K562 (cell line): Measurements from ENCODE around the gene PIP4K2A. TPM values are rescaled to one million over a fixed set of nuclear protein-coding genes. Genes with fewer than 3 reads are reported as not detected.
A peak's percentile ranks its signal among the peaks of the same experiment; 100 is the strongest.

Experiments used
- ATAC-seq: fragments of 200-7000 bp; cut with Tn5 transposase; 3 replicates; pipeline ENCODE4 v1.9.1; 2020; ENCODE audit warnings: moderate library complexity
- BruUV-seq: library from RNA; stranded (reverse); fragments of 400-500 nt; replicated peaks from 2 replicates; lab custom pipeline; 2021; lab: Mats Ljungman, UMichigan
- CTCF ChIA-PET: fragments of 300-600 bp; formaldehyde crosslinking; extraction: SDS; loops from one replicate; lab custom pipeline; 2021; ENCODE audit warnings: low intra/inter-chr PET ratio; lab: Yijun Ruan, JAX
- POLR2A ChIA-PET: fragments of 300-600, 350-650 bp; sonication (Branson Sonifier 250); formaldehyde crosslinking; extraction: SDS; loops from one replicate; lab custom pipeline; 2021; ENCODE audit warnings: antibody characterized with exemption, inconsistent platforms; lab: Yijun Ruan, JAX
- DNase-seq, 4 experiments: peaks; one replicate each; pipeline versions ENCODE4 v3.0.0 to v3.0.0-alpha.2; 2011 to 2018; ENCODE audit warnings: low spot score in 3 of 4, mixed read lengths in 3 of 4; ENCODE audit errors: extremely low read depth in 1 of 4
- FAIRE-seq: peaks from 2 replicates; lab custom pipeline; 2011; peaks lifted over from hg19 to GRCh38; lab: Jason Lieb, UNC
- H2AFZ ChIP-seq: 2 replicates; pipeline ENCODE4 v1.6.0; 2011; ENCODE audit warnings: low read depth, low read length, control low read depth, inconsistent platforms
- H3K27ac ChIP-seq: fragments of 200-600 bp; 3 replicates; pipeline ENCODE4 v1.8.0; 2011; ENCODE audit warnings: low read depth, mild to moderate bottlenecking, control low read depth, inconsistent platforms, low read length, moderate library complexity, mixed read lengths; ENCODE audit errors: extremely low read depth
- H3K27me3 ChIP-seq, 2 experiments: fragments of 300-600 bp in 1 of 2; 2 replicates in 1 of 2; 3 replicates in 1 of 2; pipeline versions ENCODE4 v1.6.0 to v1.8.0; 2011; ENCODE audit warnings: inconsistent platforms in 2 of 2, low read length in 2 of 2, mild to moderate bottlenecking in 1 of 2, mixed read lengths in 1 of 2, moderate library complexity in 1 of 2; ENCODE audit not compliant: control insufficient read depth in 2 of 2, insufficient read depth in 2 of 2
- H3K36me3 ChIP-seq: fragments of 300-600 bp; 3 replicates; pipeline ENCODE4 v1.8.0; 2011; ENCODE audit warnings: mild to moderate bottlenecking, low read length, inconsistent platforms; ENCODE audit not compliant: control insufficient read depth, insufficient read depth
- H3K4me1 ChIP-seq, 2 experiments: fragments of 200-600 bp in 1 of 2; replicated peaks in 1 of 2; 2 replicates in 1 of 2; 3 replicates in 1 of 2; pipeline versions ENCODE4 v1.5.1 to v1.8.0; 2011; ENCODE audit warnings: inconsistent platforms in 2 of 2, low read length in 2 of 2, mild to moderate bottlenecking in 1 of 2, mixed read lengths in 1 of 2, moderate library complexity in 1 of 2; ENCODE audit not compliant: control insufficient read depth in 2 of 2, insufficient read depth in 2 of 2
- H3K4me2 ChIP-seq: 2 replicates; pipeline ENCODE4 v1.6.1; 2011; ENCODE audit warnings: low read length, control low read depth, inconsistent platforms, mixed read lengths; ENCODE audit not compliant: insufficient read depth
- H3K4me3 ChIP-seq: fragments of 200-600 bp; sonication (generic), shearing (Covaris generic); 2 replicates; pipeline ENCODE4 v1.5.1; 2016; ENCODE audit warnings: control low read depth, inconsistent platforms
- H3K79me2 ChIP-seq: fragments of 200-600 bp; 3 replicates; pipeline ENCODE4 v1.8.0; 2011; ENCODE audit warnings: low read length, inconsistent platforms; ENCODE audit not compliant: control insufficient read depth, insufficient read depth
- H3K9ac ChIP-seq, 2 experiments: 2 replicates each; pipeline versions ENCODE4 v1.6.0 to v1.6.1; 2011; ENCODE audit warnings: low read depth in 2 of 2, low read length in 2 of 2, control low read depth in 1 of 2, inconsistent platforms in 1 of 2, mild to moderate bottlenecking in 1 of 2, mixed read lengths in 1 of 2; ENCODE audit not compliant: insufficient read depth in 1 of 2
- H3K9me1 ChIP-seq: one replicate; pipeline ENCODE4 v1.6.0; 2011; ENCODE audit warnings: inconsistent platforms, mild to moderate bottlenecking, low read length, moderate library complexity; ENCODE audit not compliant: control insufficient read depth, insufficient read depth
- H3K9me3 ChIP-seq: replicated peaks from 2 replicates; pipeline ENCODE4 v1.5.1; 2011; ENCODE audit warnings: low read depth, low read length, inconsistent platforms; ENCODE audit not compliant: control insufficient read depth, insufficient read depth
- H4K20me1 ChIP-seq: replicated peaks from 2 replicates; pipeline ENCODE4 v1.6.1; 2011; ENCODE audit warnings: low read length, inconsistent platforms, mixed read lengths; ENCODE audit not compliant: control insufficient read depth, insufficient read depth
- ETV1 ChIP-seq: fragments of 450-650 bp; conservative IDR thresholded peaks from 2 replicates; pipeline ENCODE4 v1.6.1; 2016; ENCODE audit warnings: missing genetic modification characterization, control low read depth, low read depth, missing compliant biosample characterization
- JUNB ChIP-seq: fragments of 450-650 bp; formaldehyde crosslinking; conservative IDR thresholded peaks from 2 replicates; pipeline ENCODE4 v1.4.0; 2020; ENCODE audit warnings: mild to moderate bottlenecking
- MAFG ChIP-seq: fragments of 450-650 bp; conservative IDR thresholded peaks from 2 replicates; pipeline ENCODE4 v1.6.1; 2016; ENCODE audit warnings: missing genetic modification characterization, missing compliant biosample characterization
- MEF2D ChIP-seq: conservative IDR thresholded peaks from 2 replicates; pipeline ENCODE4 v1.6.1; 2016; ENCODE audit warnings: low read depth, missing genetic modification characterization, missing compliant biosample characterization
- NFE2 ChIP-seq: IDR thresholded peaks from 2 replicates; pipeline ENCODE4 v1.6.1; 2014; ENCODE audit warnings: antibody characterized with exemption, low read depth
- SMARCC2 ChIP-seq: fragments of 450-650 bp; IDR thresholded peaks from 2 replicates; pipeline ENCODE4 v1.6.1; 2017; ENCODE audit warnings: antibody characterized with exemption, moderate library complexity, mild to moderate bottlenecking, low read depth
- ZNF12 ChIP-seq: sonication (generic); formaldehyde crosslinking; IDR thresholded peaks from 2 replicates; pipeline ENCODE4 v1.4.0; 2020; ENCODE audit warnings: mild to moderate bottlenecking, missing genetic modification reagents
- ZNF707 ChIP-seq: fragments of 250-450 bp; sonication (Bioruptor Pico); conservative IDR thresholded peaks from 2 replicates; pipeline ENCODE4 v1.8.0; 2022; ENCODE audit warnings: inconsistent platforms, mild to moderate bottlenecking, moderate library complexity
- WGBS: fragments of 100-300 bp; shearing (Covaris generic); methylation state at CpG from one replicate; pipeline ENCODE4 v1.1.6; 2016; ENCODE audit warnings: low coverage, mixed read lengths; ENCODE audit not compliant: insufficient coverage; ENCODE audit errors: missing lambda C conversion rate; 5-methylcytosine and 5-hydroxymethylcytosine counted together
- in situ Hi-C: fragments of 300-500 bp; cut with MboI; formaldehyde crosslinking; loops from 4 replicates; pipeline ENCODE4 v1.15.0; 2018; ENCODE audit warnings: inconsistent platforms, mixed read lengths
- intact Hi-C: fragments of 100-400 bp; cut with micrococcal nuclease; formaldehyde crosslinking; loops from 2 replicates; pipeline ENCODE4 v1.14.2; 2022
- polyA plus RNA-seq, 8 experiments: library from polyadenylated mRNA; depleted of rRNA in 4 of 8; stranded (reverse) in 5 of 8; unstranded in 3 of 8; fragments of >200 nt; fragmentation: Nextera tagmentation in 2 of 8; fragmentation: Illumina TruSeq in 1 of 8; extraction: Ambion mirVana in 2 of 8; extraction: Trizol in 1 of 8; gene quantifications; 2 replicates each; pipeline versions ENCODE4 v1.2.1 to v1.2.3, GENCODE V29; 2011 to 2014; ENCODE audit warnings: inconsistent platforms in 1 of 8, missing spikeins in 1 of 8
- total RNA-seq, 7 experiments: library from RNA; depleted of rRNA in 6 of 7; stranded (reverse); fragments of >200 nt in 6 of 7; fragmentation: Illumina TruSeq in 2 of 7; extraction: Trizol in 2 of 7; gene quantifications; 2 replicates each; pipeline versions ENCODE4 v1.2.1 to v1.2.3, GENCODE V29; 2011 to 2021; ENCODE audit warnings: low replicate concordance in 1 of 7
- TF ChIP-seq, protein P1 (sequence below): fragments of 250-450 bp; sonication (Bioruptor Pico); IDR thresholded peaks from 2 replicates; pipeline ENCODE4 v1.5.0; 2021; ENCODE audit warnings: mild to moderate bottlenecking, borderline replicate concordance
- TF ChIP-seq, protein P2 (sequence below), 2 experiments: fragments of 450-650 bp in 1 of 2; sonication (generic) in 1 of 2; formaldehyde crosslinking in 1 of 2; IDR thresholded peaks in 1 of 2; conservative IDR thresholded peaks in 1 of 2; 2 replicates each; pipeline versions ENCODE4 v1.6.1 to v1.8.1; 2016 to 2023; ENCODE audit warnings: mild to moderate bottlenecking in 2 of 2, moderate library complexity in 2 of 2, inconsistent platforms in 1 of 2, missing genetic modification reagents in 1 of 2
- TF ChIP-seq, protein P3 (sequence below), 2 experiments: IDR thresholded peaks in 1 of 2; conservative IDR thresholded peaks in 1 of 2; 2 replicates each; pipeline ENCODE4 v1.6.1; 2016; ENCODE audit warnings: low read depth in 2 of 2, mild to moderate bottlenecking in 1 of 2, missing compliant biosample characterization in 1 of 2, missing genetic modification characterization in 1 of 2, moderate library complexity in 1 of 2

PIP4K2A gene
- total and polyA plus RNA-seq, 9 of the 15 experiments (the other 6 are each of a cell fraction or from before 2014, with no cell fraction given) = 35.6 to 117 (median 71.9) TPM

DNA sequence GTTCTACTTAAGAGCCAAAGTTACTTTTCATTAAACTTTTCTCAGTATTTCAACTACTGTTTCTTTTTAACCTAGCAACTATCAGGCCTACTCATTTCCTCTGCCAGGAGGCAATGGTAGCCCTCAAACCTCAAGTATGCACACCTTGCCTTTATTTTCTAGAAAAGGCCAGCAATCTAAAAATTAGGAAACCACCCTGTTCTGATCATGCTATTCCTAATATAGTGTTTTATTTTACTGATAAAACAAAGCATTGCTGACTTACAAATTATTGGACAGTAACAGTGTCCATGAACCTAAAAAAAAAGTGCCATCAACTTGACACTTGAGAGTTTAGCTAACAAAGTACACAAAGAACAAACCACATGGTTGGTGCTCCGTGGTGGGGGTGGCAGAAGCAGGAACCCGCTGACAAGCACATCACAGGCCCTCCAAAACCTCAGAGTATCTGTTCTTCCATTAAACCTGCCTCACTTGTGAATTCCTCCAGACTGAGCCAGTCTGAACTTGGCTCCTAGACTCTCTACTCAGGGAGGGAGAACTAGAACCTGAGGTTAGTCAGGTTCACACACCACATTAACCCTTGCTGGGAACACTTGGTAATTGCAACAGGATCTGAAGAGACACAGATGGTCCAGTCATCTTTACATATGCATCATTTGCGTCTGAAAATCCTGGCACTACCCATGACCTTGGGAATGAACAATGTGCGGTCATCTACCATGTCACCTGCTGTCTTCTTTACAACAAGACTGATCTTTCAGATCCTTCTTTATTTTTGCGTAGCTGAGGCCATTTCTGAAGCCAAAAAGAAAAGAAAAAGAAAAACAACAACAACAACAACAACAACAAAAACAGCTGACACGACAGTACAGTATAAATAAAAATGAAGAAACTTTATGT is 31.9 kb downstream of the PIP4K2A start (continued):
- TF ChIP-seq, protein P1, sequence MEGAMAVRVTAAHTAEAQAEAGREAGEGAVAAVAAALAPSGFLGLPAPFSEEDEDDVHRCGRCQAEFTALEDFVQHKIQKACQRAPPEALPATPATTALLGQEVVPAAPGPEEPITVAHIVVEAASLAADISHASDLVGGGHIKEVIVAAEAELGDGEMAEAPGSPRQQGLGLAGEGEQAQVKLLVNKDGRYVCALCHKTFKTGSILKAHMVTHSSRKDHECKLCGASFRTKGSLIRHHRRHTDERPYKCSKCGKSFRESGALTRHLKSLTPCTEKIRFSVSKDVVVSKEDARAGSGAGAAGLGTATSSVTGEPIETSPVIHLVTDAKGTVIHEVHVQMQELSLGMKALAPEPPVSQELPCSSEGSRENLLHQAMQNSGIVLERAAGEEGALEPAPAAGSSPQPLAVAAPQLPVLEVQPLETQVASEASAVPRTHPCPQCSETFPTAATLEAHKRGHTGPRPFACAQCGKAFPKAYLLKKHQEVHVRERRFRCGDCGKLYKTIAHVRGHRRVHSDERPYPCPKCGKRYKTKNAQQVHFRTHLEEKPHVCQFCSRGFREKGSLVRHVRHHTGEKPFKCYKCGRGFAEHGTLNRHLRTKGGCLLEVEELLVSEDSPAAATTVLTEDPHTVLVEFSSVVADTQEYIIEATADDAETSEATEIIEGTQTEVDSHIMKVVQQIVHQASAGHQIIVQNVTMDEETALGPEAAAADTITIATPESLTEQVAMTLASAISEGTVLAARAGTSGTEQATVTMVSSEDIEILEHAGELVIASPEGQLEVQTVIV (CRISPR knock-in tag) = no peak
- peak; percentile 91 for TF ChIP-seq MAFG (tag)

DNA sequence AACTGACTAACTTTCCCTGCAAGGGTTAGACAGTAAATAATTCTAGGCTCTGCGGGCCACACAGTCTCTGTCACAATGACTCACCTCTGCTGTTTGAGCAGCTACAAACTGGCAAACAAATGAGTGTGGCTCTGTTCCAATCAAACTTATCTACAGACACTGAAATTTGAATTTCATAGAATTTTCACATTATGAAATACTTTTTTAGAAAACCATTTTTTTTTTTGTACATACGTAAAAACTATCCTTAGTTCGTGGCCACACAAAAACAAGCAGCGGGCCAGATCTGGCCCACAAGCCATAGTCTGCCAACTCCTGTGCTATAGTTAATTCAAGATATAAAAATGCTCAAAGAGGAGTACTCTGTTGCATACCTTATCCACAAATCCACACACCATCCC is 32.6 kb downstream of the PIP4K2A start:
- intact Hi-C loops = loop anchor here (2.0 to 5.0 kb wide), 2 partner anchors 15 to 64 kb away; no protein-coding TSS in a partner anchor
- Histone ChIP-seq H3K9me1 (no peaks in the 10 kb centered on the region), H3K4me3 (no peak overlapping the region), H3K9me3 (no peaks in the 10 kb centered on the region), H4K20me1 (no peaks in the 10 kb centered on the region; the same call in 1 of the 2 replicates), H3K36me3 (peaks cover 19% of the 10 kb centered on the region; the same call in 1 of the 3 replicates), H3K9ac (peak overlapping the region in 1 of 2 experiments; percentile 54; a peak in 2 of 4 replicates), H3K27me3 (no peaks in the 10 kb centered on the region), H3K4me2 (peak overlapping the region; percentile 13; the same call in 1 of the 2 replicates), H2AFZ (no peak overlapping the region), H3K79me2 (peaks cover 100% of the 10 kb centered on the region), H3K27ac (peak overlapping the region; percentile 91), H3K4me1 (peaks cover 32 to 71% of the 10 kb centered on the region in 2 experiments)
- DNase-seq (peak in 2 of 4 experiments; percentile 55 to 75), FAIRE-seq (peak; percentile 57), ATAC-seq (peak; percentile 49)
- POLR2A ChIA-PET = interaction anchor here (0.7 to 3.3 kb wide), 5 partner anchors 9 to 19 kb away, joined by 3 to 21 read pairs (median 6); no protein-coding TSS in a partner anchor
- no TSS peak for BruUV-seq
- WGBS = 26% methylated on average over 4 of the region's 4 CpGs
- in situ Hi-C loops = no loop called here
- CTCF ChIA-PET = no interaction called here
- TF ChIP-seq NFE2 = peak; percentile 50
- TF ChIP-seq JUNB (CRISPR knock-in tag) = no peak
- peak; percentile 19; the same call in 1 of the 2 replicates for TF ChIP-seq ETV1 (tag)
- TF ChIP-seq SMARCC2 = 0 out of 2 replicates have a peak, but pooled peaks have one; percentile 42
- TF ChIP-seq, protein P2, sequence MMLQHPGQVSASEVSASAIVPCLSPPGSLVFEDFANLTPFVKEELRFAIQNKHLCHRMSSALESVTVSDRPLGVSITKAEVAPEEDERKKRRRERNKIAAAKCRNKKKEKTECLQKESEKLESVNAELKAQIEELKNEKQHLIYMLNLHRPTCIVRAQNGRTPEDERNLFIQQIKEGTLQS (IDR thresholded peaks at IDR 0.05) = peak; percentile 81
- TF ChIP-seq, protein P2 (CRISPR knock-in tag; conservative IDR thresholded peaks at IDR 0.05) = no peak
- no peak for TF ChIP-seq ZNF707 (CRISPR knock-in tag)
- TF ChIP-seq, protein P3, sequence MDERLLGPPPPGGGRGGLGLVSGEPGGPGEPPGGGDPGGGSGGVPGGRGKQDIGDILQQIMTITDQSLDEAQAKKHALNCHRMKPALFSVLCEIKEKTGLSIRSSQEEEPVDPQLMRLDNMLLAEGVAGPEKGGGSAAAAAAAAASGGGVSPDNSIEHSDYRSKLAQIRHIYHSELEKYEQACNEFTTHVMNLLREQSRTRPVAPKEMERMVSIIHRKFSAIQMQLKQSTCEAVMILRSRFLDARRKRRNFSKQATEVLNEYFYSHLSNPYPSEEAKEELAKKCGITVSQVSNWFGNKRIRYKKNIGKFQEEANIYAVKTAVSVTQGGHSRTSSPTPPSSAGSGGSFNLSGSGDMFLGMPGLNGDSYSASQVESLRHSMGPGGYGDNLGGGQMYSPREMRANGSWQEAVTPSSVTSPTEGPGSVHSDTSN (CRISPR knock-in tag; IDR thresholded peaks at IDR 0.05; ENCODE audit: low read depth) = no peak
- TF ChIP-seq, protein P3 (tag; conservative IDR thresholded peaks at IDR 0.05; ENCODE audit: low read depth) = peak; percentile 54
- no peak for TF ChIP-seq ZNF12
- TF ChIP-seq MEF2D (tag) = no peak
